ENCODE results near the gene NF2. TPM values are rescaled to one million over a fixed set of nuclear protein-coding genes. Genes with fewer than 3 reads are reported as not detected.

The NF2 gene
- total and polyA plus RNA-seq, 12 donors: 12.2 to 67.4 (median 45.5) TPM

DNA sequence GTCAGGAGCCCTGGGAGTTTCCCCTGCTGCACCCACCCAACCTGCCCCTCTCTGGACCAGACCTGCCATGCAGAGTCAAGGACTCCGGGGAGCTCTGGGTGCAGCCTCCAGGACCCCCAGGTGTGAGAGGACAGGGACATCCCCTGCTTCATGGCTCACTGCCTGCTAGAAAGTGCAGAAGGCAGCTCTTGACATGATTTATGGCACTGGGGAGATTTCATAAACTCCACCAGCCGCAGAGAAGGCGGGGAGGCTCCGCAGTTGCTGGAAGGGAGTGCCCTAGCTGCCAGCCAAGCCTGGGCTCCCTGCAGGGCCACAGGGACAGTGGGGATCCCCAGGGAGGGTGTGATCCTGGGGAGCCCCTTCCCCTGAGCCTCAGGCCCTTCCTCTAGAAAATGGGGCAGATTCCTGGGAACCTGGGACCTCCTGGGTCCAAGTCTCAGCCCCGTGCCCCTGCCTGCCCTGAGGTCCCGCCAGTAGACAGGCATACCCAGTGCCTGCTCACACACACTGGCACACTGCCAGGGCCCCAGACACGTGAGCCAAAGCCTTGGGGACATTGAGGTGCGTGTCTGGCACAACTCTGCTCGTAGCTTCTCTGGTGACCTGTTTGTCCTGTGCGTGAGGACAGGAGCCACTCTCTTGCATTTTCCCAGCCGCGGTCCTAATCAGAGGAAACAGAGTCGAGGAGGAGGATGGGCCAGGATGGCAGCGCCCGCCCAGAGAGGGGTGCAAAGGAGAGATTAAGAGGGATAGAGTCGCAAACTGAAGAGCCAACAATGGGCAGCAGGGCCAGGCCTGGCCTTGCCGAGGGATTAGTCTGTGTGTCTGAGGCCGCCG lies 130.1 kb downstream of the NF2 start:
- H3K9me3 ChIP-seq (replicated peaks in 1 of 3): no peaks in the 10 kb centered on the region
- intact Hi-C loops (cut with DNase I): no loop called here
- peak in 1 of 2 donors; percentile 30 for TF ChIP-seq POLR2A (IDR thresholded peaks at IDR 0.05)
- TF ChIP-seq, protein P1, sequence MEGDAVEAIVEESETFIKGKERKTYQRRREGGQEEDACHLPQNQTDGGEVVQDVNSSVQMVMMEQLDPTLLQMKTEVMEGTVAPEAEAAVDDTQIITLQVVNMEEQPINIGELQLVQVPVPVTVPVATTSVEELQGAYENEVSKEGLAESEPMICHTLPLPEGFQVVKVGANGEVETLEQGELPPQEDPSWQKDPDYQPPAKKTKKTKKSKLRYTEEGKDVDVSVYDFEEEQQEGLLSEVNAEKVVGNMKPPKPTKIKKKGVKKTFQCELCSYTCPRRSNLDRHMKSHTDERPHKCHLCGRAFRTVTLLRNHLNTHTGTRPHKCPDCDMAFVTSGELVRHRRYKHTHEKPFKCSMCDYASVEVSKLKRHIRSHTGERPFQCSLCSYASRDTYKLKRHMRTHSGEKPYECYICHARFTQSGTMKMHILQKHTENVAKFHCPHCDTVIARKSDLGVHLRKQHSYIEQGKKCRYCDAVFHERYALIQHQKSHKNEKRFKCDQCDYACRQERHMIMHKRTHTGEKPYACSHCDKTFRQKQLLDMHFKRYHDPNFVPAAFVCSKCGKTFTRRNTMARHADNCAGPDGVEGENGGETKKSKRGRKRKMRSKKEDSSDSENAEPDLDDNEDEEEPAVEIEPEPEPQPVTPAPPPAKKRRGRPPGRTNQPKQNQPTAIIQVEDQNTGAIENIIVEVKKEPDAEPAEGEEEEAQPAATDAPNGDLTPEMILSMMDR (IDR thresholded peaks at IDR 0.05): no peak
- DNase-seq: peak; percentile 79 to 93 (median 87)
- H3K27ac ChIP-seq: peak overlapping the region in 3 of 5 donors; percentile 31 to 84 (median 75)
- peaks cover 0 to 11% of the 10 kb centered on the region in 2 donors for H3K36me3 ChIP-seq (replicated peaks in 1 of 2)
- no peak overlapping the region for H3K4me3 ChIP-seq
- WGBS, 4 donors: 28 to 51% (median 35%) methylated on average over 9 to 19 of the region's 19 CpGs
- H3K4me1 ChIP-seq (replicated peaks in 1 of 2): peaks cover 8 to 16% of the 10 kb centered on the region in 2 donors
- no peaks in the 10 kb centered on the region for H3K27me3 ChIP-seq

DNA sequence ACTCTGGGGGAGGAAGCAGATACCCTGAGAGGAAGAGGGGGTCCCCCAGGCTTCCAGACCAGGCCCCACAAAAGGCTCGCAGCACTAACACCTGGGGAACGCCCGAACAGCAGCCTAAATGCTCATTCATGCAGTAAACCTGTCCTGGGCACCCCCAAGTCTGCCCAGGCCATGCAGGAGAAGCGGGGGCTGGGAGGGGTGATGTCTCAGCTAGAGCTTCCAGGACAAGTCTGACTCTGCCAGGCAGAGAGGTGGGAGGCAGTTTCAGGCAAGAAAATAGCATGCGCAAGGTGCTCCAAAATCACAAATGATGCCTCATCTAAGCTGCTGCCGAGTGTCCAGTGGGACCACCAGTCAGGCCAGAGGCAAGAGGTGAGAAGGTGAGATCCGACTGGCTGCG lies 131.0 kb downstream of the NF2 start:
- Histone ChIP-seq H3K4me3 (no peak overlapping the region), H3K9me3 (replicated peaks in 1 of 3) (no peaks in the 10 kb centered on the region), H3K4me1 (replicated peaks in 1 of 2) (peaks cover 8 to 16% of the 10 kb centered on the region in 2 donors), H3K27ac (peak overlapping the region in 2 of 5 donors; percentile 75 to 84), H3K27me3 (no peaks in the 10 kb centered on the region), H3K36me3 (replicated peaks in 1 of 2) (peaks cover 0 to 11% of the 10 kb centered on the region in 2 donors)
- intact Hi-C loops (cut with DNase I): no loop called here
- DNase-seq: no peak
- TF ChIP-seq, protein P1 (IDR thresholded peaks at IDR 0.05): no peak
- no peak for TF ChIP-seq POLR2A (IDR thresholded peaks at IDR 0.05)
- WGBS, 4 donors: 92 to 96% (median 92%) methylated on average over 8 of the region's 8 CpGs

DNA sequence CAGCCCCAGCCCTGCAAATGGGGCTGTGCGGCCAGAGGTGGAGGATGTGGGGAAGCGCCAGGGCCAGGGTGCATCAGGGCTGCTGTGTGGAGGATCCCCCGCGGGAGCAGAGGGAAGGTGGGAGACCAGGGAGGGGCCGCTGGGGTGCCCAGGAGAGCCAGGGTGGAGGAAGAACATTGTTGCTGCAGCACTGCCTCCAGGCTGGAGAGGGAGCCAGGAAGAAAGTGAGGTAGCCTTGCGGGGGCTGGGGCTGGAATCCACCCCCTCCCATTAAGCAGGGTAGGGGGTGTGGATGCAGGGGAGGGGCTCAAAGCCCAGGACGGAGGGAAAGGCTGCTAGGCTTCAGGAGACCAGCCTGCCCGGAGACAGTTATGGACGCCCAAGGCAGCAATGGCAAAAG lies 131.4 kb downstream of the NF2 start:
- H3K27me3 ChIP-seq: no peaks in the 10 kb centered on the region
- no peak for TF ChIP-seq POLR2A (IDR thresholded peaks at IDR 0.05)
- TF ChIP-seq, protein P1 (IDR thresholded peaks at IDR 0.05): no peak
- no peak overlapping the region for H3K4me3 ChIP-seq
- intact Hi-C loops (cut with DNase I): no loop called here
- 70 to 87% (median 78%) methylated on average over 7 to 9 of the region's 9 CpGs for WGBS, 4 donors
- peaks cover 0 to 11% of the 10 kb centered on the region in 2 donors for H3K36me3 ChIP-seq (replicated peaks in 1 of 2)
- no peak for DNase-seq
- no peaks in the 10 kb centered on the region for H3K9me3 ChIP-seq (replicated peaks in 1 of 3)
- no peak overlapping the region for H3K27ac ChIP-seq
- peaks cover 8 to 16% of the 10 kb centered on the region in 2 donors for H3K4me1 ChIP-seq (replicated peaks in 1 of 2)

DNA sequence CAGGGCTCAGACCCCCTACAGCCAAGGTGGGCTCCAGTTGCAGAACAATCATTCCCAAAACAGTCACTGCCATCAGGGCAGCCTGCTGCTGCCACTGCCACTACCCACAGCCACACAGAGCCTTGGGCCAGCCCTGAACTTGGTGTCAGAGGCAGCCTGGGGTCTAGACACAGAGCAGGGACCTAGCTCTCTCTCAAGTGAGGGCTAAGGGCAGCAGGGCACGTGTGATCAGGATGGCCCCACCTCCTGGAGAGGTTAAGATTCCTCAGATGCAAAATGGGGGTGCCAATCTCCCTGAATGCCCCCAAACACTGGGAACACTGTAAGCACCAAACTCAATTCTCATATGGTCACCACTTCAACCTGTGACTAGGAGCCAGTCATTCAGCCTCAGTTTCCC lies 132.0 kb downstream of the NF2 start:
- Histone ChIP-seq H3K36me3 (replicated peaks in 1 of 2) (peaks cover 0 to 9% of the 10 kb centered on the region in 2 donors), H3K27me3 (no peaks in the 10 kb centered on the region), H3K27ac (no peak overlapping the region), H3K4me3 (no peak overlapping the region), H3K4me1 (replicated peaks in 1 of 2) (peaks cover 8 to 16% of the 10 kb centered on the region in 2 donors), H3K9me3 (replicated peaks in 1 of 3) (no peaks in the 10 kb centered on the region)
- 20 to 81% (median 66%) methylated on average over 1 of the region's 1 CpG; no CpG with 5 or more reads in 1 of the 4 donors for WGBS, 4 donors
- TF ChIP-seq, protein P1 (IDR thresholded peaks at IDR 0.05): no peak
- TF ChIP-seq POLR2A (IDR thresholded peaks at IDR 0.05): no peak
- intact Hi-C loops (cut with DNase I): no loop called here
- no peak for DNase-seq
